NT2/D1 (cell line): ENCODE results near the gene GLB1L3.

Experiments
- DNase-seq: peaks from one replicate; pipeline ENCODE4 v3.0.0-alpha.2; 2011; ENCODE audit warnings: low read depth, low spot score
- H3K27me3 ChIP-seq: 2 replicates; pipeline ENCODE4 v1.6.0; 2011; ENCODE audit warnings: mild to moderate bottlenecking; ENCODE audit not compliant: insufficient read length, insufficient read depth
- H3K36me3 ChIP-seq: 2 replicates; pipeline ENCODE4 v1.6.1; 2011; ENCODE audit warnings: mild to moderate bottlenecking, low read length, mixed read lengths; ENCODE audit not compliant: insufficient read depth, insufficient read length
- H3K4me1 ChIP-seq: 2 replicates; pipeline ENCODE4 v1.5.1; 2011; ENCODE audit not compliant: insufficient read depth, insufficient read length
- H3K4me3 ChIP-seq: 2 replicates; pipeline ENCODE4 v1.5.1; 2011; ENCODE audit warnings: low read depth; ENCODE audit not compliant: insufficient read length
- H3K9ac ChIP-seq: 2 replicates; pipeline ENCODE4 v1.6.0; 2011; ENCODE audit warnings: low read depth; ENCODE audit not compliant: insufficient read length
- H3K9me3 ChIP-seq: 2 replicates; pipeline ENCODE4 v1.5.1; 2011; ENCODE audit warnings: mild to moderate bottlenecking, low read length; ENCODE audit not compliant: insufficient read depth
- SUZ12 ChIP-seq: IDR thresholded peaks from 2 replicates; pipeline ENCODE4 v1.6.1; 2011; ENCODE audit not compliant: insufficient read length, insufficient read depth; ENCODE audit errors: extremely low read depth
- YY1 ChIP-seq: IDR thresholded peaks from 2 replicates; pipeline ENCODE4 v1.6.1; 2011; ENCODE audit not compliant: insufficient read length, insufficient read depth
- ZNF274 ChIP-seq: IDR thresholded peaks from 2 replicates; pipeline ENCODE4 v1.6.1; 2011; ENCODE audit warnings: mild to moderate bottlenecking, low read depth, low read length

Gene GLB1L3

DNA sequence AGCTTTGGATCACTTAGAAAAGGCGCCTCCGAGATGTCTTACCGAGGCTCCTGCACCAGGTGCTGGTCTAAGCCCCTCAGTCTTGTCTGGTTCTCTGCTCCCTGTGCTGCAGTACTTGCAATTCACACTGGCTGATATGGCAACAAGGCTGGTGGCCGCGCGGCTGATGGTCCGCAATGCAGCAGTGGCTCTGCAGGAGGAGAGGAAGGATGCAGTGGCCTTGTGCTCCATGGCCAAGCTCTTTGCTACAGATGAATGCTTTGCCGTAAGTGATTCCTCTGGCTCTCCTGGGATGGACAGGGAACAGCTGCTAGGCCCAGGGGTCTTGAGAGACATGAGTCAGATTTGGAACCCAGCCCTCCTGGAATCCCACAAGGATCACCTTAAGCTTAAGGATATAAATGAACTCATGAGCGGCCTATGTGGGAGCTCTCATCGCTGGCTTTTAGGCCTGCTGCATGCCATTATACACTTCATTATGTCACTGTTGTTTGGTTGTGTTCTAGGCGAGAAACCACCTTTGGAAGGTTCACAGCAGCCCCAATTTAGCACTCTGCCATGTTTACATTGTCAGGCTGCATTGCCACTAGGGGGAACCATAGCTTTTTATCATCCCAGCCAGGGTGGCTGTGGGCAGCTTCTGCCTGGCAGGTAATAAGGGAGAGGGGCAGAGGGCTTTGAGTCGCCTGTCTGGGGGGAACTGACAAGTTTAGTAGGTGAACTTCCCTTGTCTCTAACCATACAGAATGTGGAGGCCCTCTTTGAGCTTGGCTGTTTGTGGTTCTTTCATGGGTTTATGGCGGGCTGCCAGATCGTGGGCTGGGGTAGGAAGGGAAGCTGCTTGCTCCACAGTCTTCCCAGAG is 14.3 kb upstream of the GLB1L3 start:
- Histone ChIP-seq H3K27me3 (no peaks in the 10 kb centered on the region), H3K9ac (no peak overlapping the region), H3K4me1 (no peaks in the 10 kb centered on the region), H3K4me3 (no peak overlapping the region), H3K36me3 (peaks cover 66% of the 10 kb centered on the region), H3K9me3 (no peaks in the 10 kb centered on the region)
- TF ChIP-seq SUZ12 = no peak
- no peak for TF ChIP-seq ZNF274
- no peak for TF ChIP-seq YY1
- DNase-seq = no peak

DNA sequence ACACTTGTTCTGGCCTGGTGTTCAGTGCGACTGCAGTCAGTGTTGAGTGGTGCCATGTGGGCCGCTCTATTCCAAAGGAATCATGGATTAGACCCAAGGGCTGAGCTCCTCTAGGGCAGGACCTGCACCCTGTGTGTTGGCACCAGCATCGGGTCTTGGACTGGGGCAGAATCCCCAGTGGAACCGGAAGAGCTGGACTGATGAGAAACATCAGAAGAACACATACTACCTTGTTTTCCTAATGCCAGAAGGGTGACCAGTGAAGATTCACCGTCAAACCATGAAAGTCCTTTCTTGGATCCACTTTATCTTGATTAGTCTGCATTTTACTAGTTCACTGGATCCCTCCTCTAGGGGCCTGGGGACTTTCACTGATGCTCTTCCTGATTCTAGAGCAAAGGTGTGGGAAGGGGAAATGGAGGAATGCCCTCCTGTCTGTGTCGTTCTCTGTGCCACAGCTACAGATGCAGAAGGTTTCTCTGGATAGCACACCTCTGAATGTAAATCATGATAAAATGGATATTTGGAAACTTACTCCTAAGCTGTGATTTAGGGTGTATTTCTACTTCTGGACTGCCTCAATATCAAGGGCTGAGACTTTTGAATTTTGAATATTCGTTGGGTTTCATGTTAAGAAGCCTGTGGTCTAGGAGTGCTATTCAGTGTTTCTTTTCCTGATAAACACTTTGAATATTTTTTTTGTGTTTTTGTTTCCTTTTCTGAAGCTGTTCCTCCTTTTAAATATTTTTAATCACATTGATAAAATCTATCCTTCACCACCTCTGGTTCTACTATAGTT is 11.0 kb upstream of the GLB1L3 start:
- H3K4me3 ChIP-seq = no peak overlapping the region
- TF ChIP-seq YY1 (no peak), SUZ12 (no peak), ZNF274 (no peak)
- no peaks in the 10 kb centered on the region for H3K27me3 ChIP-seq
- H3K4me1 ChIP-seq = peaks cover 2% of the 10 kb centered on the region
- H3K9ac ChIP-seq = no peak overlapping the region
- peaks cover 41% of the 10 kb centered on the region for H3K36me3 ChIP-seq
- no peak for DNase-seq
- no peaks in the 10 kb centered on the region for H3K9me3 ChIP-seq

DNA sequence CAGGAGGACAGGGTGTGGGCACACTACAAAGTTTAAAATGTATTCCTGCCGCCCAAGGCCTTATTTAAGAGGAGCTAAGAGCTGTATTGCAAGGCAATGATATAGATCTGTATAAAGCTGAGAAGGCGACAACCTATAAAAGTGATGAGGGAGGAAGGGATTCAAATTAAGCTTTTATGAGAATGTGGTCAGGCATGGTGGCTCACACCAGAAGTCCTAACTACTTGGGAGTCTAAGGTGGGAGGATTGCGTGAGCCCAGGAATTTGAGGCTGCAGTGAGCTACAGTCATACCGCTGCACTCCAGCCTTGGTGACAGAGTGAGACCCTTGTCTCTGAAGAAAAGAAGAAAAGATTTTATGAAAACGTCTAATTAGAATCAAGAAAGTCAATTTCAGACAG is 9.7 kb upstream of the GLB1L3 start:
- no peak overlapping the region for H3K9ac ChIP-seq
- TF ChIP-seq SUZ12 (no peak), YY1 (no peak), ZNF274 (no peak)
- H3K4me1 ChIP-seq = peaks cover 3% of the 10 kb centered on the region

DNA sequence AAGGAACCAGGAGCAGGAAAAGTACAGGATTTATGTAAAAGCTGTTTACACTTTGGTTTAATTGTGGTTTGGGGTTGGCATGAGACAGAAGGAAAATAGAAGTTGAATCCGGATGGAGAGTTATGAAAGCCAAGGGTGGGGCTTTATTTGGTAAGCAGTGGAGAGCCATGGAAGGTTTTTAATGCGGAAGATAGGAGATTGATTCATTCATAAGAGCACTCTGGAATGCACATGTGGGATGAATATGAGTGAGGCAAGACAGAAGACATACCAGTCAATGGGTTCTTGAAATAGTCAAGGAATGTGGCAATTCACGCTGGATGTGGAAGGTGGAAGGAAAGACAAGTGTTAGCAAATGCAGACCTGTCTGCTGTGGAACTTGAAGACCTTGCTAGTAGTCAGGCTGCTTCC is 9.3 kb upstream of the GLB1L3 start:
- no peak for DNase-seq
- H3K4me3 ChIP-seq = no peak overlapping the region
- TF ChIP-seq ZNF274 (no peak), YY1 (no peak), SUZ12 (no peak)
- H3K36me3 ChIP-seq = peaks cover 25% of the 10 kb centered on the region
- H3K9me3 ChIP-seq = no peaks in the 10 kb centered on the region
- peaks cover 5% of the 10 kb centered on the region for H3K27me3 ChIP-seq
- no peak overlapping the region for H3K9ac ChIP-seq
- peaks cover 3% of the 10 kb centered on the region for H3K4me1 ChIP-seq

More for the DNA sequence above, 9.7 kb upstream of the GLB1L3 start:
- Histone ChIP-seq H3K4me3 (no peak overlapping the region), H3K9me3 (no peaks in the 10 kb centered on the region), H3K36me3 (peaks cover 29% of the 10 kb centered on the region), H3K27me3 (peaks cover 2% of the 10 kb centered on the region)
- no peak for DNase-seq

DNA sequence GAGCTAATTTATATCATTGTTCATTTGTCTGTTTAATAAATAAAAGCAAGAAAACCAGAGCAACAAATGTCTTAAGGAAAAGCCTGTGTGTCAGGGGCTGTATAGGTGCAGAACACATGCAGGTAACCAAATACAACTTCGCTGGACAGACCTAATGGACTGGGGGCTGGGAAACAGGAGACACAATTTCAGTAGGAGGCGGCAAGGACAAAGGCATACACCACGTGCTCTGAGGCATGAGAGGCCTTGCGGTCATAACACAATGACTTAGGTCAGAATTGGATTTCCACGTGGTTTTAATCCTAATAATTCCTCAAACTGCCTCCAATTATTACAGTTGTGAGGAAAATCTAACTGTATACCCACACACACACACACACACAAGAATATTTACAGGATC is 8.7 kb upstream of the GLB1L3 start:
- H3K4me3 ChIP-seq = no peak overlapping the region
- H3K4me1 ChIP-seq = peaks cover 3% of the 10 kb centered on the region
- H3K27me3 ChIP-seq = peaks cover 5% of the 10 kb centered on the region
- no peak for DNase-seq
- H3K9me3 ChIP-seq = no peaks in the 10 kb centered on the region
- no peak overlapping the region for H3K9ac ChIP-seq
- H3K36me3 ChIP-seq = peaks cover 20% of the 10 kb centered on the region
- TF ChIP-seq YY1 (no peak), SUZ12 (no peak), ZNF274 (no peak)

DNA sequence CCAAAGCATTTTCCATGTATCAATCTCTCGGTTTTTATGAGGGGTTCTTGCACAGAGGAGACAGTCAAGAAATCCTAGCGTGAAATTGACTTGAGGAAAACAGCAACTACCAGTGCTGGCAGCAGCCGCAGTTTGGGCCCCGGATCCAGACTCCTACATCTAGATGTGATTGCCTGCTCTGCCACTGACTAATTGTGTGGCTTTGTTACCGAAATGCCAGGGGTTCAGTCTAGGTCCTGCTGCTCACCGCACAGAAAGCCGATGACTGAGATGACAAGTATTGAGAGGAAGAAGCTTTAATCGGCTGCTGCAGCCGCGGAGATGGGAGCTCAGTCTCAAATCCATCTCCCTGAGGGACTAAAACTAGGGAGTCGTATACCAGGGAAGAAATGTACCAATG is 8.2 kb upstream of the GLB1L3 start:
- no peak overlapping the region for H3K9ac ChIP-seq
- peaks cover 15% of the 10 kb centered on the region for H3K36me3 ChIP-seq
- no peak for DNase-seq
- H3K4me3 ChIP-seq = no peak overlapping the region
- no peaks in the 10 kb centered on the region for H3K9me3 ChIP-seq
- peaks cover 3% of the 10 kb centered on the region for H3K4me1 ChIP-seq
- TF ChIP-seq SUZ12 = no peak
- TF ChIP-seq YY1 = no peak
- no peak for TF ChIP-seq ZNF274
- peaks cover 5% of the 10 kb centered on the region for H3K27me3 ChIP-seq

DNA sequence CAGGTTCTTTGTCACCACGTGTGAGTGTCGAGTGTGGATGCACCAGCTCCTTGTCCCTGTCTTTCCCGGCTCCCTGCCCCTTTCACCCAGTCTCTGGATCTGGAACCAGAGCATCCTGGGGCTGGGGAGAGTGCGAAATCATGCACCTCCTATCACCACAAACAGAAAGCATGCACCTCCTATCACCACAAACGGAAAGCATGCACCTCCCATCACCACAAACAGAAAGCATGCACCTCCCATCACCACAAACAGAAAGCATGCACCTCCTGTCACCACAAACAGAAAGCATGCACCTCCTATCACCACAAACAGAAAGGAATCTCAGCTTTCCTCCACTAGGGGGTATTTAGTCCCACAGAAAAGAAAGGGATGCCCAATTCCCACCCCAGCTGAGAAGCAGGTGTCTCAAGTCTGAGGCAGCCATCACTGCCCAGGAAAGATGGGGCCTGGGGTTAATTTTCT is 5.9 kb upstream of the GLB1L3 start:
- no peak for DNase-seq
- no peaks in the 10 kb centered on the region for H3K36me3 ChIP-seq
- H3K27me3 ChIP-seq = peaks cover 26% of the 10 kb centered on the region
- peaks cover 3% of the 10 kb centered on the region for H3K4me1 ChIP-seq
- H3K4me3 ChIP-seq = no peak overlapping the region
- no peaks in the 10 kb centered on the region for H3K9me3 ChIP-seq
- TF ChIP-seq ZNF274 = no peak
- TF ChIP-seq YY1 = no peak
- TF ChIP-seq SUZ12 = no peak
- H3K9ac ChIP-seq = no peak overlapping the region
